Measurements from ENCODE around the gene PLEKHA3. TPM values are rescaled to one million over a fixed set of nuclear protein-coding genes. Genes with fewer than 3 reads are reported as not detected.

The PLEKHA3 gene
- total RNA-seq, 1 experiment from 2014 or later, result 26.8 TPM

- TF ChIP-seq JUND (IDR thresholded peaks at IDR 0.05) (no peak), ATF3 (IDR thresholded peaks at IDR 0.05) (no peak), EZH2phosphoT487 (IDR thresholded peaks at IDR 0.05; ENCODE audit: borderline replicate concordance) (no peak), MAX (IDR thresholded peaks at IDR 0.05) (peak; percentile 50), POLR2A (IDR thresholded peaks at IDR 0.05; ENCODE audit: borderline replicate concordance, extremely low read depth, insufficient read depth, insufficient read length) (peak; percentile 65), ELF1 (IDR thresholded peaks at IDR 0.05; ENCODE audit: borderline replicate concordance, low read depth) (no peak), EGR1 (IDR thresholded peaks at IDR 0.05; ENCODE audit: low read depth) (peak; percentile 97), ZBTB33 (IDR thresholded peaks at IDR 0.05; ENCODE audit: extremely low read depth, insufficient replicate concordance, low read length) (no peak), ZNF274 (IDR thresholded peaks at IDR 0.05; ENCODE audit: low read depth, low read length) (no peak), ZFX (IDR thresholded peaks at IDR 0.05) (peak; percentile 89), FOSL1 (IDR thresholded peaks at IDR 0.05; ENCODE audit: low read depth) (no peak), RAD21 (IDR thresholded peaks at IDR 0.05; ENCODE audit: low read depth) (no peak), REST (IDR thresholded peaks at IDR 0.05; ENCODE audit: low read depth) (no peak), POLR2AphosphoS5 (IDR thresholded peaks at IDR 0.05; ENCODE audit: low read depth, low read length) (peak; percentile 94), SIN3A (IDR thresholded peaks at IDR 0.05; ENCODE audit: low read depth) (peak; percentile 72), CBX3 (IDR thresholded peaks at IDR 0.05; ENCODE audit: low read depth) (no peak), EZH2 (IDR thresholded peaks at IDR 0.05) (no peak), SRF (IDR thresholded peaks at IDR 0.05; ENCODE audit: low read depth) (no peak; the same call in 1 of the 2 replicates), TCF7L2 (IDR thresholded peaks at IDR 0.05; ENCODE audit: borderline replicate concordance, extremely low read depth, insufficient read depth, insufficient read length) (no peak)
- Histone ChIP-seq H3K4me3 (replicated peaks in 1 of 2; ENCODE audit: low read depth in 1 of 2, low read length in 2 of 2) (peak within 1 kb of the TSS; percentile 72 to 93), H3K9me3 (ENCODE audit: control insufficient read depth in 1 of 2, insufficient read depth in 1 of 2, low read depth in 1 of 2, low read length in 2 of 2) (no peaks in the 10 kb centered on the region), H2AFZ (ENCODE audit: low read depth, low read length, poor library complexity, severe bottlenecking) (no peak within 1 kb of the TSS), H3K9me2 (ENCODE audit: insufficient read depth) (no peaks in the 10 kb centered on the region), H3K27ac (ENCODE audit: low read depth, low read length) (peak within 1 kb of the TSS; percentile 86), H3K4me1 (ENCODE audit: control insufficient read depth in 1 of 2, insufficient read depth in 2 of 2, low read length in 2 of 2) (peaks cover 12 to 20% of the 10 kb centered on the region in 2 experiments; a peak in 2 of 4 replicates), H3K9ac (ENCODE audit: low read length) (peak within 1 kb of the TSS; percentile 94), H3K79me2 (ENCODE audit: insufficient read depth, low read length) (peaks cover 37% of the 10 kb centered on the region), H3K4me2 (ENCODE audit: low read length) (peak within 1 kb of the TSS; percentile 94), H3K36me3 (ENCODE audit: control insufficient read depth in 1 of 2, insufficient read depth in 2 of 2, low read length in 2 of 2) (peaks cover 12 to 15% of the 10 kb centered on the region in 2 experiments), H4K20me1 (ENCODE audit: insufficient read depth) (0 out of 2 replicates have a peak, but pooled peaks cover 5% of the 10 kb centered on the region), H3K27me3 (ENCODE audit: insufficient read depth, low read length) (no peaks in the 10 kb centered on the region)
- peak; percentile 92 for ATAC-seq
- BruUV-seq (replicated peaks), result no TSS peak
- intact Hi-C loops (cut with micrococcal nuclease), result loop anchor here (1.0 kb wide), 1 partner anchor 27 kb away; the partner anchor contains the start of gene FKBP7
- POLR2A ChIA-PET, result interaction anchor here (0.8 to 1.5 kb wide), 7 partner anchors 10 to 37 kb away, joined by 3 to 5 read pairs (median 4); partner anchors contain the start of gene PLEKHA3
- CTCF ChIA-PET, result interaction anchor here (0.9 to 1.1 kb wide), 3 partner anchors 32 to 249 kb away, joined by 3 to 6 read pairs (median 3); no protein-coding TSS in a partner anchor
- peak; percentile 91 for DNase-seq (ENCODE audit: low read depth, low spot score)
- RAD21 ChIA-PET (ENCODE audit: low non-redundant PET in 1 of 2, low total read pairs in 2 of 2, uncharacterized antibody in 2 of 2, unreplicated experiment in 2 of 2), result no interaction called here
These were observed 29.3 kb upstream of the PLEKHA3 start, which contains the start of the genes PJVK and PRKRA for GRCh38 chr2:178450774-178451525. Gene PJVK (plus strand): TSS chr2:178451378. CDS start chr2:178453410, 2,032 bp downstream. Gene PRKRA (minus strand): TSS chr2:178451175. CDS start chr2:178451030, 145 bp downstream.
